GM19193 (cell line): ENCODE measurements around the gene PCDH9.

Source experiments
- POLR2A ChIP-seq: IDR thresholded peaks from 4 replicates; pipeline ENCODE4 v1.6.1; 2011; ENCODE audit not compliant: insufficient read depth, insufficient read length; ENCODE audit errors: extremely low read depth

The PCDH9 gene

DNA sequence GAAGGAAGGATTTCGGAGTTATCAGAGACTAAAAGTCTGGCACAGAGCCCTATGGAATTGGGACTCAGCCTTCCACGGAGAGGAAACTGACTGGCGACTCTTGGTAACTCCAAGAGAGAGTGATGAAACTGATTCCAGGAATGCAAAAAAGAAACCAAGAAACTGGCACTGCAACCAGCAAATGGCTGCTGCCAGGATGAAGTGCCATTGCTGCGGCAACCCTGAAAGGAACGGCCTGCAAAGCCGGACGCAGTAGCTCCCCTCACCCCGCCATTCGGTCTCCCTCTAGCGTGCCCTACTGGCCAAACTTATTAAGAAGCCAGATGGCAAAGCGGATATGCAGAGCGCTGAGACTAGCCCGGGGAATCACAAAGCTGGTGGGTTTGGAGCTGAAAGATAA is 236.0 kb downstream of the PCDH9 start:
- no peak for TF ChIP-seq POLR2A

DNA sequence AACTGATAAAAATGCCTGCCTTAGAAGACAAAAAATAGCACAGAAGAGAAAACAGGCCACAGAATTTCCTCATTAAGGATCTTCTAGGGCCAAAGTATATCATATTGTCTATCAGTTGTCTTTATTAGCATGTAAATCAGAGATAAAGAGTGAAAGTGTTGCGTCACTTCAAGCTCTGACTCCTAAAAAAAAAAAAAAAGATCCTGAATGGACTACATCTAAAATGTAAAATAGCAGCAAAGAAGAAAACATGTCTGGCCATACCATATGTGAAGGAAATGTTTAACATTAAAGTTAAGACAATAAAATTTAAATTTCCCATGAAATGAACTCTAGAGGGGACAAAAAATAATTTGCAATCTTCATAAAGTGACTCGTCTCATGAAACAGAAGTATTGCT is 237.4 kb downstream of the PCDH9 start:
- no peak for TF ChIP-seq POLR2A

DNA sequence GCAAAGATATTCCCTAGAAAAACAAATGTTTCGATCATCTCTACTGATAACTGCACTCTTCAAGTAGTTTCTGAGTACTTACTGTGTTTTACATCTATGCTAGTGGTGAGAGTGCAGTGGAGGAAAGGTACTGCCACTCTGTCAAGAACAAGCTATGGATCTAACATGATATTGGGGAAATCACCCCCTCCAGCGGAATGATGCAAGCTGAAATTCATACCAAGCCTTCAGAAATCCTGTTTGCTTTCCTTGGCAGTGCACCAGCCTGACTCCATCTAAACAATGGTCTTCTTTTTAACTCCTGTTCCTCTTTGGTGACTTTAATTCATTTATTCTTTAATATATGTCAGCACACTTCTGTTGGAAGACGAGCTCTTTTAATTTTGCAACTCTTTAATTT is 238.0 kb downstream of the PCDH9 start:
- TF ChIP-seq POLR2A = no peak

DNA sequence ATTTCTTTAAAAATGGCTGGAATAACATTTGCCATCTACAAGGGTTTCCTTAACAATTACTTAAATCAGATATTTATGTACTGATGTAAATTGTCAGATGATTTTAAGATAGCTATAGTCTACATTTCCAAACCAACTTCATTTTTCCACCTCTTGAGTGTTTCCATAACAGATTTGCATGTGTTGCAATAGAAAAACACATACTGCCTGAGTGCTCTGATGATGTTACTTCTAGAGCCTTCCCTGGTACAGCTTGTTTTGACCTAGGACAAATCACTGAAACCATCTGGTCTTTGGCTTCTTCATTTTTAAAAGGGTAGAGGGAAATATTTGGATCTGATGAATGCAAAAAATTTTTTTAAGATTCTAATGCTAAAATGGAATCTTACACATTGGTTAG is 245.9 kb downstream of the PCDH9 start:
- no peak for TF ChIP-seq POLR2A

DNA sequence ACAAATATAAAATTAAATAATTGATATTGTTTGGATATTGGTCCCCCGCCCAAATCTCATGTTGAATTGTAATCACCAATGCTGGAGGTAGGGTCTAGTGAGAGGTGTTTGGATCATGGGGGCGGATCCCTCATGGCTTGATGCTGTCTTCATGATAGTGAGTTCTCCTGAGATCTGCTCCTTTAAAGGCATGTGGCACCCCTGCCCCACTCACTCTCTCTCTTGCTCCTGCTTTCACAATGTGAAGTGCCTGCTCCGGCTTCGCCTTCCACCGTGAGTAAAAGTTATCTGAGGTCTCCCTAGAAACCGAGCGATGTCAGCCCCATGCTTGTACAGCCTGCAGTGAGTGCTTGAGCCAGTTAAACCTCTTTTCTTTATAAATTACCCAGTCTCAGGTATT is 248.2 kb downstream of the PCDH9 start:
- no peak for TF ChIP-seq POLR2A

DNA sequence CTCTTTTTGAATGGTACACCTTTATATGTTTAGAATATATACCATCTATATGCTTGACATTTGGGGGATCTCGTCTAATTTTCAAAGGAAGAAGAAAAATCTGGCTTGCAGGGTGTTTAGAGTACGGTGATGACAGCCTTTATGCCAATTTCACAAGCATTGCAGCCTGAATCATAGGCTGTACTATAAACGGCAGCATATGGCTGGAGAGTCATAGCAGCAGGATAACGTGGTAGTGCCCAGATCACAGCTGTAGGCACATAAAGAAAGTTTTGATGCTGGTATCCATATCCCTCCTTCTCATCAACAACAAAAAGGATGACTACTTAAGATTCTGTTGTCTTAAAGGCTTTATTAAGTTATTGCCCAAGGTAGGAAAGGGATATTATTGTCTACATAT is 253.0 kb downstream of the PCDH9 start:
- no peak for TF ChIP-seq POLR2A

DNA sequence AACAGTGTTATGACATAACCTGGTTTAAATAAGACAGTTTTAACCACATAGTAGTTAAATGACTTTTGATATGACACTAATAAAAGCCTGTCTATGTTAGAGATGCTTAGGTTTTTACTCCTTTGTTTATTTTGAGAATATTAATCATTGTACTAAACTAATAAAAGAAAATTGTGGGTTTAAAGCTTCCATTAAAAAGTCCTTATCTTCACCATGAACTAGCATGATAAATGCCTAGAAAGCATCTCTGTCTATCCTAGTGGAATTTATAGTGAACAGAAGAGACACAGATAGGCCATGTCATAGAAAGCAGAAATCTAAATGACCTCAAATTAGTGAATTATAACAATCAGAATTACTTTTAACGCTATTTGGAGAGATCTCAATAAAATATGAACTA is 255.2 kb downstream of the PCDH9 start:
- TF ChIP-seq POLR2A = no peak

DNA sequence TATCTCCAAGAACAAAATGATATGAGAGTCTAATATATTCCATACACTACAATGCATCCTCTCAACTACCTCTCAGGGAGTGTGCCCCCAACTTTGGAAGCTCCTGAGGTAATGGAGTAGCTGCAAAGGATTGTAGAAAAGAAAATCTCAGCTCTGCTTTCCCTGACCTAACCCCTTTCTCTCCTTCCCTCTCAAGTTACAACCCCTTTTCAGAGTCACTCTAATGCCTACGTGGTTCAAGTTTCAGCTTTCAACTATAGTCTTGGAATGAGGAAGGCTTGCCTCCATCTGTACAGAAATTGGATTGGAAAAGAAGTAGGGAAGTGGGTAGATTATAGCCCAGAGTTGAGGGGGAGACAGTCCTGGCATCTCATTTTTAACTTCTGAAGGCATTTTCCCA is 256.0 kb downstream of the PCDH9 start:
- no peak for TF ChIP-seq POLR2A

DNA sequence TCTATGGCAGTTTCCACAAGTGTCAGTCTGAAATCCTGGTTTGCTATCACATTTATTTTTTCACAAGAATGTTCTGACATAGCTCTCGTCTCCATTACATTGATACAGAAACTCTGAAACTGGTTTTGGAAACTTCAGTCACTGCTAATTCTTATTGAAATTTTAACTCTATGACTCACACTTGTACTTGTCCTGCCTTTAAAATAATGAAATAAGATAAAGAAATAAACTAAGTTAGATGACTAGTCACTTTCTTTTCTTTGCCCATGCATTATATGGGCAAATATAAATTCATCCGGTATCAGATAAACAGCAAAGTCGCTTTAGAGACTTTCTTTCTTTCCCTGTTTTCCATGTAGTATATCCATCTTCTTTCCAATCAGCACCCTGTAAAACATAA is 257.5 kb downstream of the PCDH9 start:
- no peak for TF ChIP-seq POLR2A

DNA sequence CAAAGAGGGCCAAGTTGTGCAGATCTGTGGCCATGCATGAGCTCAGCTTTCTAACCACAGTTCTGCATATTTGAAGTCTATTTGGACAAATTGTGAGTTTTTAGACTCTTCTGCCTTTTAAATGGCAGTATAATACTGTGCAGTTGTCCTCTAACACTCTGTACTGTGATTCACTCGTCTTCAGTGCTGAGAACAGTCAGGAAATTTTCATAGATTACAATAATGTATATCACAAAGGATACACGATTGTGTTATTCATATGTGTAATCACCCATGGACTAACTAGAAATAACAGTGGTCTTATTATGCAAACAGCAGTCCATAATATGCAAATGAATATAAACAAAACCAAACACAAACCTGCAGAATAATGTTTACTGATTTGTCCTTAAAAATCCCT is 259.1 kb downstream of the PCDH9 start:
- TF ChIP-seq POLR2A = no peak

DNA sequence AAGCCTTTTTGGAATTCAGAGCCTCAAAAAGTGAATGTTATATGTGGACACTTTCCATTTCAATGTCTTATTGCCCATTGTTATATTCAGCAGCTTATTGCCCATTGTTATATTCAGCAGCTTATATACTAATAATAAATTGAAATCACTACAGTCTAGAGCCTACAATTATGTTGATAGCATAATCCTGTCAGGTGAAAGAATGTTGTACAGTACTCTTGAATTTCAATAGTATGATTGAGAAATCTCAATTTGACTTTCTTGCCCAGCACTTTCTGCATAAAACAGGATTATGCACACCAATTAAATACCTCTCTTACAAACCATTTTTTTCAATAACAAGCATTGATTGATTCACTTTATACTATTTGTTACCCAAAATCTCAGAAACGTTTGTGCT is 260.8 kb downstream of the PCDH9 start:
- TF ChIP-seq POLR2A = no peak

DNA sequence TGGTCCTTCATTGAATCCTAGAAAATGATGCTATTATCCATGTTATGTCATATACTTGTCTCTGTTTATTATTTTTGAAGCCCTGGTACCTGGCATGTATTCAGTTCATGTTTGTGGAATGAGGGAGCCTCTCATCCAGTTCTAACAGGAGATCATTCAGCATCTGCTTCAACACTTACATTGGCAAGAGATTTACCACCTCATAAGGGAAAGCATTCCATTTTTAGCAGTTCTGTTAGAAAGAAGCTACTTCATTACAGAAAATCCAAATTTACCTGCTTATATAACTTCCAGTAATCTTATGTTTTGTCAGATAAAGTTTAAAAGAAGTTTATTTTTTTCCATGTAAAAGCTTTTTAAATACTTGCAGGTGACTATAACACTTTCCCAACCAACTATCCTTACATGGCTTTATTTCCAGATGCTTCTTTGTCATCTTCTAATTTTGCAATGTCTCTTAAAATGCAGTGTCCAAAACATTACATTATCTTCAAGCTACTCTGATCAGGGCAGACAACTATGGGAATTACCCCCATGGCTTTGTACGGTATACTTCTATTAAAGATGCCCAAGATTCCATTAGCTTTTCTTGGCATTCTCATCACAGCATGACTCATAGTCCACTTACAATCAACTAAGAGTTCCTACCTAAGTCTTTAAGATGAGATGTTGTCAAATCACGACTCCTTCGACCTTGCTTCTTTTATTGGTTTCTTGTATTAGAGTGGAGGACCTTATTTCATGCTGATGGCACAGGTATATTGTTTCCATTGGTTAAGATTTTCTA is 262.1 kb downstream of the PCDH9 start:
- TF ChIP-seq POLR2A = no peak

DNA sequence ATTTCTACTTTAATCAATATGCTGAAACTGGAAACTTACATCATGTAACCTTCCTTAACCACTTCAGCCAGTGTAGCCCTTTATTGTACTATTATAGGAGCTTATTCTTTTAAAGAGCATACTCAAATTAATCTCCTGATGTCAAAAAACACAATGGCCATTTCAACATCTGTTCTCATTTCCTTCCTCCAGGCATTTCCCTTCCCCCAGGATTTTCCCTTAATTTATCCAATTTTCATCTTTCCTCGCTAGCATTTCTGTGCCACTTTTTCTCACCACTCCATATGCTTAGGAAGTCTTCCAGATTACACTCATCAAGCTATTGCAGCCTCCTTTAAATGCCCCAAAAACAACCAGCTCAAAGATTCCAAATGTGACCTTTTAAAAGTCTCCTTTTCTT is 265.0 kb downstream of the PCDH9 start:
- no peak for TF ChIP-seq POLR2A

DNA sequence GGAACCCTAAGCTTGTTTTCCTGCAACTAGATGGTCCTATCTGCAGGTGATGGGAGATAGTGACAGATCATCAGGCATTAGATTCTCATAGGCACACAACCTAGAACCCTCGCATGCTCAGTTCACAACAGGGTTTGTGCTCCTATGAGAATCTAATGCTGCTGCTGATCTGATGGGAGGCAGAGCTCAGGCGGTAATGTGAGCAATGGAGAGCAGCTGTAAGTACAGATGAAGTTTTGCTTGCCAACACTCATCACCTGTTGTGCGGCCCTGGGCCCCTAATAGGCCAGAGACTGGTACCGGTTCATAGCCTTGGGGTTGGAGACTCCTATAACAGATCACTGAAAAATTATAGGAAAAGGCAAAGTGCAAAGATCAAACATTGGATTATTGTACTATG is 267.2 kb downstream of the PCDH9 start:
- no peak for TF ChIP-seq POLR2A

DNA sequence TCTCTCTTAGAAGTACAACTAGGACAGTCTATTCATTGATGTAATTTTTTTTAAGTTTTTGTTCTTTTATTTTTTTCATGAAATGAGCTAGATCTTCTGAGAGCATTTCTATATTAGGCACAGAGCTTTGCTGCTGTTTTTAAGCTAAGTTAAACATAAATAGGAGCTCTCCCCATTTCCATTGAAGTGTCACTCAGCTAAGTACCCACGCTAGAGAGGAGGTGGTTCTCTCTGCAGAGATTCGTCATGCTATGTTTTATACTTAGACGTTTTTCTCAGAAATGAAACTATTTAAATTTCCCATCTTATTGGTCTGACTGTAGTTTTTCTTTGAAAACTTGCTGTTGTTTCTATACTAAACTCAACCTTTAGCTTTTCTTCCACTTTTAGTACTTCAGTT is 271.5 kb downstream of the PCDH9 start:
- no peak for TF ChIP-seq POLR2A

DNA sequence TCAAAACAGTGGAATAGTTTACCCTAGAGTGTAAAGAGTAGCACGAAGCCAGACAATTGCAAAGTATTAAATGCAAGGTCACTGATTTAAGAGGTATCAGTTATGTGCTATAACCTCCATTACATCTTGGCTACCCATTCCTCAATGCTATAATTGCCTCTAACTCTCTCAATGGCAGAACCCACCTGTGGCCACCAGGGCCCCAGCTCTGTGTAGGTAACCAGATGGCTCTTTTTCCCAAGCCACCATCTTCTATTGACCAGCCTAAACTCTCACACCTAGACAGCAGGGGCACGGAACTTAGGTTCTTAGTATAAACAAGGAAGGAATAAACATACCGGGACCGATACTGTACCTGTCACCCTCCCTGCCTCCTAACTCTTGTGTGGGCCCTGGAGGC is 277.6 kb downstream of the PCDH9 start:
- TF ChIP-seq POLR2A = no peak

DNA sequence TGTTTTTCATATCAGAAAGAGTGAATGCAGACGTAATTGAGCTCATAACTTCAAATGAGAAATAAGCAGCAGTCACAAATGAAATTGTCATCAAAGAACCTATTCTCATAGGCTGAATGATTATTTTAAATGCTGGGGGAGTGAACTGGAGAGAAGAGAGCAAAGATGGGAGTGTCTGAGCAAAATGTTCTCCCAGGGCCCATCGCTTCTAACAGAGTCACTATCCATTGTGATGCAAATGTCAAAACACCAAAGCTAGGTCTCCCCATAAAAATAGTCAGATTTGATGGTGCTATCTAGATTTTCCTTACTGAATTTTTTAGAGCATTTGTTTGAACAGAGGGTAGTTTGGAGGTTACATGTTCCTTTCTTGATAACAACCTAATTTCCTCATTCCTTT is 278.7 kb downstream of the PCDH9 start:
- no peak for TF ChIP-seq POLR2A

DNA sequence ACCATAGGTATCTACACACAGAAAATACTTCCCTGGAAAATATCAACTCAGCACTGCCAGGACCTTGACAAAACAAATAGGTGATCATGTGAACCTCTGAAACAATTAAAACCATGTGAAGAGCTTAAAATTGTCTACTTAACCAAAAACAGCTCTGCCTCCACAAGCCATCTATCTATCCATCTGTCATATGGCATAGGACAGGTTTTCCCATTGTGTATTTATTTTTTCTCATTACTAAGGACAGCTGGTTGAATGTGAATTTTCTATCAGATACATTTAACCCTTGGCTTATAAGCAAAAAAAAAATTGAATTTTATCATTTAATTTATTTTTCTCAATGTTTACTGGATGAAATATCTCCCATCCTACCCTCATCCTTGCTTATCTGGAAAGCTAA is 279.5 kb downstream of the PCDH9 start:
- no peak for TF ChIP-seq POLR2A

DNA sequence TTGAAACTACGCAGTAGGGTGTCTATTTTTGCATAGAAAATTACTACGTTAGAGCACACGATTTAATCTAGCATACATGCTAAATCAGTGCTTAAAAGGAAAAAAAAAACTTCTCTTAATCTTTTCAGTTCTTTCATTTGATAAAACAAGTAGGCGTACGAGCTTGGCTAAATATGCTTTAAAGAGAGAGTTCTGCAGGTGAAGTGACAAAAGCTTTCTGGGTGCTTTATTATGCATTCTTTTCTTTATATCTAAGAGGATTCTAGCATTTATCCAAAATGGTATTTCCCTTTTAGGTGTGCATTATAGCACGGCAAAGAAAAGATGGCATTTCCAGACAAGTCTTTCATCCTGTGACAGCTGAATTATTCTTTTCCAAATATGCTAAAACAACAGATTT is 281.2 kb downstream of the PCDH9 start:
- no peak for TF ChIP-seq POLR2A
